GM21619 (cell line): ENCODE measurements around the gene RNASEH2A.
"Not testable (repeated sequence)": the region's sequence is repeated elsewhere in the genome, so short reads cannot be mapped to it uniquely, and the experiment has no call there.

Experiments used
- ATAC-seq: cut with Tn5 transposase; IDR thresholded peaks from one replicate; pipeline ENCODE4 v1.9.1; 2021; ENCODE audit not compliant: unreplicated experiment

Gene RNASEH2A

GRCh38 chr19:12828494-12828893, 22.1 kb downstream of the RNASEH2A start:
- no peak for ATAC-seq

GRCh38 chr19:12833418-12833737, 27.0 kb downstream of the RNASEH2A start:
- no peak for ATAC-seq

GRCh38 chr19:12833738-12834565, 27.6 kb downstream of the RNASEH2A start:
- no peak for ATAC-seq

- no peak for ATAC-seq
These were observed 28.2 kb downstream of the RNASEH2A start, which contains the start of gene RTBDN for GRCh38 chr19:12834566-12834943. Gene RTBDN, minus strand, starts transcription at chr19:12834579. Its CDS starts 4,600 bp downstream, at chr19:12829979.

- ATAC-seq: no peak
These were observed 28.8 kb downstream of the RNASEH2A start for GRCh38 chr19:12834976-12835757.

- ATAC-seq: no peak
These were observed 30.1 kb downstream of the RNASEH2A start for GRCh38 chr19:12836529-12836863.

- no peak for ATAC-seq
These were observed 30.8 kb downstream of the RNASEH2A start for GRCh38 chr19:12837225-12837624.

GRCh38 chr19:12838182-12838885, 31.9 kb downstream of the RNASEH2A start, which contains the start of gene MAST1:
Gene MAST1, plus strand, starts transcription at chr19:12838515. Its CDS starts 58 bp downstream, at chr19:12838573.
- no peak for ATAC-seq

- no peak for ATAC-seq
These were observed 32.7 kb downstream of the RNASEH2A start for GRCh38 chr19:12838886-12839756.

- no peak for ATAC-seq
These were observed 34.0 kb downstream of the RNASEH2A start for GRCh38 chr19:12840091-12841079.

- ATAC-seq: no peak
These were observed 34.7 kb downstream of the RNASEH2A start for GRCh38 chr19:12841094-12841493.

GRCh38 chr19:12842511-12842910, 36.1 kb downstream of the RNASEH2A start:
- no peak for ATAC-seq

GRCh38 chr19:12843328-12843727, 36.9 kb downstream of the RNASEH2A start:
- ATAC-seq: no peak

- no peak for ATAC-seq
These were observed 37.8 kb downstream of the RNASEH2A start for GRCh38 chr19:12843999-12844732.

- not testable (repeated sequence) for ATAC-seq
These were observed 40.2 kb downstream of the RNASEH2A start for GRCh38 chr19:12846613-12847012.

- peak; percentile 58 for ATAC-seq
These were observed 41.1 kb downstream of the RNASEH2A start for GRCh38 chr19:12847159-12848139.

- ATAC-seq: no peak
These were observed 50.3 kb downstream of the RNASEH2A start for GRCh38 chr19:12856653-12857052.
